Activated naive CD4-positive, alpha-beta T cell treated with anti-CD3 and anti-CD28 coated beads for 36 hours (primary cell): ENCODE results near the gene SLC6A16. TPM values are rescaled to one million over a fixed set of nuclear protein-coding genes. Genes with fewer than 3 reads are reported as not detected.

ENCODE experiments used
- CTCF ChIA-PET: fragments of 350-600 bp; sonication (Branson Sonifier 250); formaldehyde crosslinking; loops from one replicate; lab custom pipeline; 2021; ENCODE audit warnings: antibody characterized with exemption; lab: Charles Lee
- DNase-seq: peaks from one replicate; pipeline ENCODE4 v3.0.0-alpha.2; 2020
- H3K27ac Mint-ChIP-seq: one replicate; pipeline ENCODE4 v1.8.0; 2021; ENCODE audit warnings: mild to moderate bottlenecking, mixed read lengths
- H3K27me3 Mint-ChIP-seq: one replicate; pipeline ENCODE4 v1.8.0; 2021; ENCODE audit warnings: low read depth, mixed read lengths
- H3K36me3 Mint-ChIP-seq: one replicate; pipeline ENCODE4 v1.8.0; 2021; ENCODE audit warnings: low read depth, mixed read lengths
- H3K4me1 Mint-ChIP-seq: one replicate; pipeline ENCODE4 v1.8.0; 2021; ENCODE audit warnings: low read depth, mixed read lengths
- H3K4me3 Mint-ChIP-seq: one replicate; pipeline ENCODE4 v1.8.0; 2021; ENCODE audit warnings: mild to moderate bottlenecking, moderate library complexity, mixed read lengths
- H3K9me3 Mint-ChIP-seq: one replicate; pipeline ENCODE4 v1.8.0; 2021; ENCODE audit warnings: mixed read lengths
- intact Hi-C: fragments of 100-400 bp; cut with micrococcal nuclease; formaldehyde crosslinking; loops from one replicate; pipeline ENCODE4 v1.15.1; 2023
- total RNA-seq, 2 experiments: library from RNA; stranded (reverse); gene quantifications; one replicate each; pipeline ENCODE4 v1.2.3, GENCODE V29; 2021

The SLC6A16 gene
- total RNA-seq, 2 experiments from 2014 or later: 0.77 to 0.98 TPM

GRCh38 chr19:49359851-49360820, 35.1 kb upstream of the SLC6A16 start:
- no peak overlapping the region for H3K4me3 Mint-ChIP-seq
- no peaks in the 10 kb centered on the region for H3K9me3 Mint-ChIP-seq
- peaks cover 24% of the 10 kb centered on the region for H3K4me1 Mint-ChIP-seq
- CTCF ChIA-PET: interaction anchor here (0.5 to 1.3 kb wide), 4 partner anchors 10 to 85 kb away, joined by 4 to 5 read pairs (median 4); no protein-coding TSS in a partner anchor
- H3K27ac Mint-ChIP-seq: no peak overlapping the region
- DNase-seq: no peak
- H3K27me3 Mint-ChIP-seq: peaks cover 12% of the 10 kb centered on the region
- intact Hi-C loops: no loop called here
- no peaks in the 10 kb centered on the region for H3K36me3 Mint-ChIP-seq

GRCh38 chr19:49357186-49357585, 32.2 kb upstream of the SLC6A16 start:
- Mint-ChIP-seq H3K9me3 (no peaks in the 10 kb centered on the region), H3K27me3 (peaks cover 10% of the 10 kb centered on the region), H3K27ac (no peak overlapping the region), H3K4me1 (peaks cover 22% of the 10 kb centered on the region), H3K4me3 (no peak overlapping the region), H3K36me3 (no peaks in the 10 kb centered on the region)
- CTCF ChIA-PET: no interaction called here
- intact Hi-C loops: no loop called here
- no peak for DNase-seq

- no peak for DNase-seq
- Mint-ChIP-seq H3K4me1 (peaks cover 15% of the 10 kb centered on the region), H3K36me3 (no peaks in the 10 kb centered on the region), H3K4me3 (no peak overlapping the region), H3K9me3 (no peaks in the 10 kb centered on the region), H3K27ac (no peak overlapping the region), H3K27me3 (peaks cover 3% of the 10 kb centered on the region)
- CTCF ChIA-PET: no interaction called here
- intact Hi-C loops: no loop called here
Measured at GRCh38 chr19:49356382-49356781, 31.4 kb upstream of the SLC6A16 start.

- Mint-ChIP-seq H3K9me3 (no peaks in the 10 kb centered on the region), H3K4me3 (no peak overlapping the region), H3K27me3 (peaks cover 3% of the 10 kb centered on the region), H3K36me3 (no peaks in the 10 kb centered on the region), H3K27ac (no peak overlapping the region), H3K4me1 (peaks cover 13% of the 10 kb centered on the region)
- DNase-seq: peak; percentile 35
- CTCF ChIA-PET: no interaction called here
- intact Hi-C loops: no loop called here
Measured at GRCh38 chr19:49355909-49356353, 30.9 kb upstream of the SLC6A16 start.

- intact Hi-C loops: no loop called here
- CTCF ChIA-PET: interaction anchor here (0.6 to 1.7 kb wide), 2 partner anchors 123 to 124 kb away, joined by 4 to 6 read pairs; no protein-coding TSS in a partner anchor
- H3K4me3 Mint-ChIP-seq: no peak overlapping the region
Measured at GRCh38 chr19:49349567-49349966, 24.6 kb upstream of the SLC6A16 start.

GRCh38 chr19:49348305-49349189, 23.6 kb upstream of the SLC6A16 start:
- Mint-ChIP-seq H3K27ac (no peak overlapping the region), H3K9me3 (no peaks in the 10 kb centered on the region), H3K36me3 (no peaks in the 10 kb centered on the region), H3K27me3 (no peaks in the 10 kb centered on the region), H3K4me3 (no peak overlapping the region), H3K4me1 (no peaks in the 10 kb centered on the region)
- CTCF ChIA-PET: interaction anchor here (0.6 to 0.7 kb wide), 3 partner anchors 123 to 397 kb away, joined by 3 read pairs; no protein-coding TSS in a partner anchor
- no peak for DNase-seq
- intact Hi-C loops: no loop called here

More at GRCh38 chr19:49349567-49349966, 24.6 kb upstream of the SLC6A16 start:
- DNase-seq: no peak
- Mint-ChIP-seq H3K4me1 (no peaks in the 10 kb centered on the region), H3K9me3 (no peaks in the 10 kb centered on the region), H3K27ac (no peak overlapping the region), H3K27me3 (no peaks in the 10 kb centered on the region), H3K36me3 (no peaks in the 10 kb centered on the region)

- DNase-seq: peak; percentile 26
- peaks cover under 1% of the 10 kb centered on the region for H3K36me3 Mint-ChIP-seq
- CTCF ChIA-PET: interaction anchor here (0.6 kb wide), 1 partner anchor 396 kb away, joined by 3 read pairs; no protein-coding TSS in a partner anchor
- no peak overlapping the region for H3K4me3 Mint-ChIP-seq
- no peaks in the 10 kb centered on the region for H3K9me3 Mint-ChIP-seq
- H3K27me3 Mint-ChIP-seq: no peaks in the 10 kb centered on the region
- no peak overlapping the region for H3K27ac Mint-ChIP-seq
- intact Hi-C loops: no loop called here
- peaks cover under 1% of the 10 kb centered on the region for H3K4me1 Mint-ChIP-seq
Measured at GRCh38 chr19:49347835-49348234, 22.8 kb upstream of the SLC6A16 start.

GRCh38 chr19:49347191-49347590, 22.2 kb upstream of the SLC6A16 start:
- Mint-ChIP-seq H3K4me1 (peaks cover 3% of the 10 kb centered on the region), H3K27ac (no peak overlapping the region), H3K36me3 (peaks cover 4% of the 10 kb centered on the region), H3K9me3 (no peaks in the 10 kb centered on the region), H3K27me3 (no peaks in the 10 kb centered on the region), H3K4me3 (no peak overlapping the region)
- intact Hi-C loops: no loop called here
- DNase-seq: no peak
- CTCF ChIA-PET: no interaction called here

GRCh38 chr19:49344505-49345423, 19.8 kb upstream of the SLC6A16 start:
- Mint-ChIP-seq H3K27ac (no peak overlapping the region), H3K4me1 (peaks cover 7% of the 10 kb centered on the region), H3K27me3 (no peaks in the 10 kb centered on the region), H3K36me3 (peaks cover 8% of the 10 kb centered on the region), H3K4me3 (no peak overlapping the region), H3K9me3 (no peaks in the 10 kb centered on the region)
- CTCF ChIA-PET: interaction anchor here (0.7 kb wide), 1 partner anchor 33 kb away, joined by 4 read pairs; no protein-coding TSS in a partner anchor
- intact Hi-C loops: no loop called here
- DNase-seq: no peak

- no peaks in the 10 kb centered on the region for H3K27me3 Mint-ChIP-seq
- H3K27ac Mint-ChIP-seq: no peak overlapping the region
- intact Hi-C loops: no loop called here
- CTCF ChIA-PET: no interaction called here
- H3K4me1 Mint-ChIP-seq: peaks cover 16% of the 10 kb centered on the region
- peaks cover 18% of the 10 kb centered on the region for H3K36me3 Mint-ChIP-seq
- H3K4me3 Mint-ChIP-seq: no peak overlapping the region
- no peaks in the 10 kb centered on the region for H3K9me3 Mint-ChIP-seq
- DNase-seq: no peak
Measured at GRCh38 chr19:49343123-49343522, 18.1 kb upstream of the SLC6A16 start.

GRCh38 chr19:49342291-49342721, 17.3 kb upstream of the SLC6A16 start:
- Mint-ChIP-seq H3K27ac (no peak overlapping the region), H3K36me3 (peaks cover 24% of the 10 kb centered on the region)
- CTCF ChIA-PET: no interaction called here

More at GRCh38 chr19:49342291-49342721, 17.3 kb upstream of the SLC6A16 start:
- Mint-ChIP-seq H3K27me3 (no peaks in the 10 kb centered on the region), H3K4me1 (peaks cover 23% of the 10 kb centered on the region), H3K9me3 (no peaks in the 10 kb centered on the region), H3K4me3 (no peak overlapping the region)
- intact Hi-C loops: no loop called here
- no peak for DNase-seq
